AG09319 (cell line): ENCODE data around the gene RAD23A.

Experiments used
- DNase-seq: peaks from one replicate; pipeline ENCODE4 v3.0.0-alpha.2; 2010; ENCODE audit warnings: low read depth; ENCODE audit errors: extremely low read depth
- TF ChIP-seq, protein P1 (sequence below): IDR thresholded peaks from 2 replicates; pipeline ENCODE4 v1.5.1; 2011; ENCODE audit warnings: low read depth, mild to moderate bottlenecking, inconsistent platforms, low read length, moderate library complexity

The RAD23A gene

DNA sequence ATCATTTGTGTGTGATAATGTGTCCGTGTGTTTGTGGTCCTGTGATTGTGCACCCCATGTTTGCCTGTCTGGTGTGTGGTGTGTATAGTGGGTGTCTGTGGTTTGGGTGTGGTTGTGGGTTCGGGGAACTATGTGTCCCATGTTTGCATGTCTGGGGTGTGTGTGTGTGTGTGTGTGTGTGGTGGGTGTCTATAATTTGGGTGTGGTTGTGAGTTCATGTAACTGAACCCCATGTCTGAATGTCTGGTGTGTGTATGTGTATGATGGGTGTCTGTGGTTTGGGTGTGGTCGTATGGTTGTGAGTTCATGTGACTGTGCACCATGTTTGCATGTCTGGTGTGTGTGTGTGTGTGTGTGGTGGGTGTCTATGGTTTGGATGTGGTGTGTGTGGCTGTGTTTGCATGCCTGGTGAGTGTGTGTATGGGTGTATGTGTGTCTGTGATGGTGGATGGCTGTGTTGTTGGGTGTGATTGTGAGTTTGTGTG lies 38.5 kb downstream of the RAD23A start:
- DNase-seq = no peak
- TF ChIP-seq, protein P1, sequence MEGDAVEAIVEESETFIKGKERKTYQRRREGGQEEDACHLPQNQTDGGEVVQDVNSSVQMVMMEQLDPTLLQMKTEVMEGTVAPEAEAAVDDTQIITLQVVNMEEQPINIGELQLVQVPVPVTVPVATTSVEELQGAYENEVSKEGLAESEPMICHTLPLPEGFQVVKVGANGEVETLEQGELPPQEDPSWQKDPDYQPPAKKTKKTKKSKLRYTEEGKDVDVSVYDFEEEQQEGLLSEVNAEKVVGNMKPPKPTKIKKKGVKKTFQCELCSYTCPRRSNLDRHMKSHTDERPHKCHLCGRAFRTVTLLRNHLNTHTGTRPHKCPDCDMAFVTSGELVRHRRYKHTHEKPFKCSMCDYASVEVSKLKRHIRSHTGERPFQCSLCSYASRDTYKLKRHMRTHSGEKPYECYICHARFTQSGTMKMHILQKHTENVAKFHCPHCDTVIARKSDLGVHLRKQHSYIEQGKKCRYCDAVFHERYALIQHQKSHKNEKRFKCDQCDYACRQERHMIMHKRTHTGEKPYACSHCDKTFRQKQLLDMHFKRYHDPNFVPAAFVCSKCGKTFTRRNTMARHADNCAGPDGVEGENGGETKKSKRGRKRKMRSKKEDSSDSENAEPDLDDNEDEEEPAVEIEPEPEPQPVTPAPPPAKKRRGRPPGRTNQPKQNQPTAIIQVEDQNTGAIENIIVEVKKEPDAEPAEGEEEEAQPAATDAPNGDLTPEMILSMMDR = no peak

- TF ChIP-seq, protein P1 = no peak
These were observed 39.0 kb downstream of the RAD23A start for GRCh38 chr19:12984683-12985048.

DNA sequence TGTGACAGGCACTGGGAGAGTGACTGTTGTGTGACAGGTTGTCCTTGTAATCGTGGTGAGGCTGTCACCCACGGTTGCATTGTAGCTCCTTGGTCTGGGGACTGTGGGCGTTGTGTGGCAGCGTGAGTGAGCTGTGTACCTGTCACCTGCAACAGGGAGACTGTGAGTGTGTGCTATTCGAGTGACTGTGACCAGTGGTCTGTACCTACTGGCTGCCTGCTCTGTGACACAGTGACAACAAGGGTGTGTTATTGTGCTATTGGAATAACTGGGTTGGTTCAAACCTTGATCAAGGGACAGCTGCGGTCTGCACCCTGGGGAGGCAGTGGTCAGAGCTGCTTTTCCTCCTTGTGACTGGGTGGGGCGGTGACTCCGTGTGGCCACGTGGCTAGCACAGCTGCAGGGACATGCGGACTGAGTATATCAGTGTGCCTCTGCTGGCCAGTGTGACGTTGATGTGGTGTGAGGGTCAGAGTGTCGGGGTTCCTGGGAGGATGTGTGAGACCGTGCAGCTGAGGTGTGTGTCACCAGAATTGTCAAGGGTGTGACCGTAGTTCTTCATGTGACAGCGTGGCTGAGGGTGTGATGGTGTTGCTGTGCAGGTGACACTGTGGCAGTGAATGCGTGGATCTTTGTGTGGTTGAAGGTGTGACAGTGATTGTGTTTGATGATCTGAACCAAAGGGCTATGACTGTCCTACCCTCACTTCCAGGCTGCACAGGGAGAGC lies 39.6 kb downstream of the RAD23A start:
- no peak for DNase-seq
- TF ChIP-seq, protein P1 = no peak

More at GRCh38 chr19:12984683-12985048, 39.0 kb downstream of the RAD23A start:
- no peak for DNase-seq

GRCh38 chr19:12986726-12987125 lies 41.1 kb downstream of the RAD23A start:
- TF ChIP-seq, protein P1 = no peak
- DNase-seq = no peak

DNA sequence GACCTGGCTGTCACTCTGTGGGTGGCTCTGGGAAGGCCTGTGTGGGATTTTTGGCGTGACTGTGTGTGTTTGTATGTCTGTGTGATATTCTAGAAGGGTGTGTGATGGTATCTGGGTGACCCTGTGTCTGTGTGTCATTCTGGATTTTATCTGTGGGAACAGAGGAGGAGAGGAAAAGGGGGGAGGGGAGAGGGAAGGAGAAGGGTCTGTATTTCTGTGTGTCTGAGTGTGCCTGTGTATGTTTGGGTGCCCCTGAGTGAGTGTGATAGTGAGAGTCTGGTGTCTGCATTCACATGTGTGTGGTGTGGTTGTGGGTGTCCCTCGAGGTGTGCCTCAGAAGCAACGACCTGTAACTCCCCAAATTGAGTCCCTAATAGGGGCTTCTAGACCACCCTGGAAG lies 41.5 kb downstream of the RAD23A start:
- TF ChIP-seq, protein P1 = no peak
- no peak for DNase-seq

DNA sequence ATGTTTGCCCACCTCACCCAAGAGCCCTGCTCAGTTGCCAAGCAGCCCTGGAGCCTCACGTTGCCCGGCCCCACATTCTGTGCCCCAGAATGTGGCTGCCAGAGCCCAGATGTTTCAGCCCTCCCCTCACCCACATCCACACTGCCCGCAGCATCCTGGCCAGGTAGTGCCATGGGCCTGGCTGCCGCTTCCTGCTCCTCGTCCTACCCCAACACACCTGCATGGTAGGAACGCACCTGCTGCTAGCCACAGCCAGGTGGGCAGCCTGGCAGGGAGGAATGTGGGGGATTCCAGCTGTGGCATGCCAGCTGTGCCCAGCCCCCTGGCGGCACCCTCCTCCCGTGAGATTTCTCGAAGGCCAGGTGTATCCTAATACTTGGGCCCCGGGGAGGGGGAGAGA lies 42.1 kb downstream of the RAD23A start:
- DNase-seq = no peak
- TF ChIP-seq, protein P1 = no peak

- TF ChIP-seq, protein P1 = no peak
- DNase-seq = no peak
These were observed 44.8 kb downstream of the RAD23A start for GRCh38 chr19:12990431-12990830.
